Neural progenitor cell (in vitro differentiated cells): ENCODE measurements around the gene SRGAP3.

ENCODE experiments used
- CTCF ChIP-seq: fragments of 200-600 bp; sonication (generic); IDR thresholded peaks from 2 replicates; pipeline ENCODE4 v1.5.1; 2017; ENCODE audit warnings: antibody characterized with exemption, mild to moderate bottlenecking
- EZH2 ChIP-seq: fragments of 200-600 bp; sonication (generic); IDR thresholded peaks from 2 replicates; pipeline ENCODE4 v1.6.1; 2017; ENCODE audit warnings: antibody characterized with exemption, mild to moderate bottlenecking, moderate library complexity
- EZH2phosphoT487 ChIP-seq: fragments of 200-600 bp; sonication (generic); IDR thresholded peaks from 2 replicates; pipeline ENCODE4 v1.6.1; 2017; ENCODE audit warnings: antibody characterized with exemption

DNA sequence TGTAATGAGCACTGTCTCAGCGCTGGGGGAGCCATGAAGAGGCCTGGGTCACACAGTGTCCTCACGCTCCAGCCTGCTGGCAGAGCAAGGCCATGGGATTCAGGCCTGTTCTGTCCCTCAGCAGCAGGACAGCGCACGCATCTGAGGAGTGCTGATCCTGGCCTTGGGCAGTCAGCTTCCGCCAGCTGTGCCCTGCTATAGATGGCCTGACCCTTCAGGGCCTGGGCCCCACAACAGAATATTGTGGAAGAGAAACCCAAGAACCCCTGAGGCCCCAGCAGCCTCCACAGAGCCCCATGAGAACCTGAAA lies 78.6 kb downstream of the SRGAP3 start:
- TF ChIP-seq CTCF (no peak), EZH2 (no peak), EZH2phosphoT487 (no peak)
